RWPE1 (cell line): ENCODE measurements around the gene KASH5.
"Not testable (repeated sequence)": the region's sequence is repeated elsewhere in the genome, so short reads cannot be mapped to it uniquely, and the experiment has no call there.

Experiments used
- CTCF ChIA-PET: fragments of 350-600 bp; sonication (Branson Sonifier 250); formaldehyde crosslinking; extraction: SDS; loops from one replicate; lab custom pipeline; 2021; lab: Yijun Ruan, JAX
- POLR2A ChIA-PET: fragments of 400-600 bp; formaldehyde crosslinking; extraction: SDS; loops from one replicate; lab custom pipeline; 2020; ENCODE audit warnings: antibody characterized with exemption; ENCODE audit not compliant: low non-redundant PET; lab: Yijun Ruan, JAX
- DNase-seq: peaks from one replicate; pipeline ENCODE4 v3.0.0; 2012; ENCODE audit warnings: low spot score
- H3K27ac ChIP-seq: fragments of 450-650 bp; 2 replicates; pipeline ENCODE4 v1.5.1; 2017
- CTCF ChIP-seq: fragments of 450-650 bp; conservative IDR thresholded peaks from 2 replicates; pipeline ENCODE4 v1.5.1; 2017; ENCODE audit warnings: low read depth, mild to moderate bottlenecking

The KASH5 gene

GRCh38 chr19:49366110-49366509 lies 21.9 kb upstream of the KASH5 start:
- no peak overlapping the region for H3K27ac ChIP-seq
- DNase-seq, result no peak
- no peak for TF ChIP-seq CTCF
- ChIA-PET POLR2A (no interaction called here), CTCF (no interaction called here)

- no peak for TF ChIP-seq CTCF
- H3K27ac ChIP-seq, result no peak overlapping the region
- POLR2A ChIA-PET, result no interaction called here
- CTCF ChIA-PET, result no interaction called here
- no peak for DNase-seq
These were observed 19.2 kb upstream of the KASH5 start for GRCh38 chr19:49368711-49369358.

- POLR2A ChIA-PET, result no interaction called here
- H3K27ac ChIP-seq, result no peak overlapping the region
- TF ChIP-seq CTCF, result no peak
- CTCF ChIA-PET, result no interaction called here
- no peak for DNase-seq
These were observed 16.9 kb upstream of the KASH5 start for GRCh38 chr19:49371184-49371583.

- DNase-seq, POLR2A ChIA-PET, H3K27ac ChIP-seq, CTCF ChIA-PET: not testable (repeated sequence)
These were observed 14.9 kb upstream of the KASH5 start for GRCh38 chr19:49373174-49373573.

GRCh38 chr19:49374665-49375434 lies 13.2 kb upstream of the KASH5 start:
- no peak for DNase-seq
- TF ChIP-seq CTCF, result no peak
- CTCF ChIA-PET, result interaction anchor here (0.5 kb wide), 1 partner anchor 195 kb away, joined by 3 read pairs; no protein-coding TSS in a partner anchor
- H3K27ac ChIP-seq, result no peak overlapping the region
- POLR2A ChIA-PET, result interaction anchor here (0.7 kb wide), 1 partner anchor 13 kb away, joined by 3 read pairs; no protein-coding TSS in a partner anchor

- ChIA-PET CTCF (interaction anchor here (0.6 kb wide), 1 partner anchor 921 kb away, joined by 3 read pairs; no protein-coding TSS in a partner anchor), POLR2A (no interaction called here)
- TF ChIP-seq CTCF, result no peak
- no peak overlapping the region for H3K27ac ChIP-seq
- DNase-seq, result no peak
These were observed 9.5 kb upstream of the KASH5 start for GRCh38 chr19:49378512-49378911.

- POLR2A ChIA-PET, result no interaction called here
- DNase-seq, result no peak
- no peak overlapping the region for H3K27ac ChIP-seq
- no peak for TF ChIP-seq CTCF
- CTCF ChIA-PET, result no interaction called here
These were observed 7.7 kb upstream of the KASH5 start for GRCh38 chr19:49380391-49380790.
